HG03354 (cell line): ENCODE results near the gene TSHZ2.

ENCODE experiments used
- ATAC-seq: cut with Tn5 transposase; IDR thresholded peaks from one replicate; pipeline ENCODE4 v1.9.1; 2021; ENCODE audit warnings: mild to moderate bottlenecking; ENCODE audit not compliant: unreplicated experiment, poor library complexity, severe bottlenecking

Gene TSHZ2

DNA sequence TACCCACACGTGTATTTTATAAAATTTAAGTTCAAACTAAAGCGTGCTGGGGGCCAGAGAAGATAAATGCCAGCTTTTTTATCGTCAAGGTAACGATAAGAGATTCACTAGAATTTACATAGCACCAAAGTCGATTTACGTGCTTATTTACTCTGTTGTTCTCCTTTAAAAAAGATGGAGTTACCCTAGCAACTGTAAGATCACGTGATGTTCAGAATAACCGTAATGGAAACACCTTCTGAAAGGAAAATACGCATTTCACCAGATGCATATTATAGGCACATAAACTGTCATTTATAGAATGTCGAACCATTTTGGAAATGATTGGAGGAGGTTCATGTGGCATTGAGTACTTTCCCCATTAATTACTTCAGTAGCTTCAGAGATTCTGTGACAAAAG, 207.6 kb downstream of the TSHZ2 start:
- no peak for ATAC-seq

DNA sequence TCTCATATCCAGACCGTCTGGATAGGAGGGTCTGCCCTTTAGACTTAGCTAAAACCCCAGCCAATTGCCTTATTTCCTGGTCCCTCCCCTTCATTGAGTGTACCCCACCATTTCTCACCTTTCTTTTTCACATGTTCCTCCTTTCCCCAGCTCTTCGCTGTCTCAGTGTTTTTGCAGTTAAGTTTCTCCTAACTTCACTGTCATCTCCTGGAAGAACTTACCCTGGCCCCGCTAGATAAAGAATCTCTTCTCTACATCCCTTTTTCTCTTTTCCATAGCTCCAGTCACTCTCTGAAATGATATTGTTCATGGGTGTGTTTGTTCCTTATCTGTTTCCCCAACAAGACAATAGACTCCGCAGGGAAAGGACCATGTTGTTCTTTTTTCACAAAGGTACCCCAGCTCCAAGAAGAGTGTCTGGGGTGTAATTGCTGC, 208.8 kb downstream of the TSHZ2 start:
- ATAC-seq: no peak

DNA sequence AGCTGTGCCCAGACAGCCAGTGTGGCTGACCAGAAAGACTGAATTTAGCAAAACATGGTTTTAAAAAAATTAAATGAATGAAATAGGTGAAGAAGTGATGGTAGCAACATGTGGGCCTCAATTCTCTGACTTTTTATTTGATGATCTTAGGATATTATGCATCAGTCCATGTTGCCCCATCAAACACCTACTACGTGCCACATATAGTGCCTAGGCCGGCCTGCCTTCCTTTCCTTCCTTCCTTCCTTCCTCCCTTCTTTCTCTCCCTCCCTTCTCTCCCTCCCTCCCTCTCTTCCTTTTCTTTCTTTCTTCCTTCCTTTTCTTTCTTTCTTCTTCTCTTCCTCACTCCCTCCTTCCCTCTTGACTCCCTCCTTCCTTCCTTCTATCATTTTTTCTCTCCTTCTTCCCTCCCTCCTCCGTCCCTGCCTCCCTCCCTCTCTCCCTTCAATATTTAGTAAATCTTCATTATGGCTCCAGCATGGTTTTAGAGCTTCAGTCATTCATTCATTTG, 209.8 kb downstream of the TSHZ2 start:
- ATAC-seq: no peak

DNA sequence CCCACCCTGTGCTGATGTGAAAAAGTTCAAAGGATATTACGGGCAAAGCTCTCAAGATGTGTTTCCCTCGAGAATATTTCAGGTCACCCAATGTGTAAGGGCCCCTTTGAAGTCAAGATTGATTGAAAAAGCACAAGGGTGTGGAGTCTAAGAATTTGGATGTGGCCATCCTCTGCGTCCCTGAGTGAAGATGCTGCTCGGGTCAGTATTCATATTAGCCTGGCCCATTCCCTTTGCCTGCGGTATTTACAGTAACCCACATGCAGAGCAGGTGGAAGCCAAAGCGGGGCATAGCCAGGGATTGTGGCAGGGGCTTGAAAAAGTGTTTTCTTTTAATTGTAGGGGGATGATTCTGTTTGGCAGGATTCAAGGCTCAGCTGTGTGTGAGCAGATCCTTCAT, 211.0 kb downstream of the TSHZ2 start:
- ATAC-seq: no peak

DNA sequence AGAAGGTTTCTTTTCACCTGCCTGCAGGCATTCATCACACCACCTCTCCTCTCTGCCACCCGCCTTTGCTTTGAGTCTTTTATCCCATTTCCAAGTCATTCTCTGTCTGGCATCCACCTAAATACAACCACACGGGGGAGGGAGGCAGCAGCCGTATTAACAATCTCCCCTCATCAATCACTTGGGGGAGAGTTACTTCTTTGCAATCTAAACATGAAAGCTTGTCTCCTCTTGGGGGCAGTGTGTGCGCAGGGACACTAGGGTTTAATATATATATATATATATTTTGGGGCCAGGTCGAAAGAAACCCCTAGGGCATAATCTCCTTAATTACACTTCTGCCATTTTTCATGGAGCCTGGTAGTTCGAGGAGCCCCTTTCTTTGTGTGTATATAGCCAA, 214.5 kb downstream of the TSHZ2 start:
- no peak for ATAC-seq

DNA sequence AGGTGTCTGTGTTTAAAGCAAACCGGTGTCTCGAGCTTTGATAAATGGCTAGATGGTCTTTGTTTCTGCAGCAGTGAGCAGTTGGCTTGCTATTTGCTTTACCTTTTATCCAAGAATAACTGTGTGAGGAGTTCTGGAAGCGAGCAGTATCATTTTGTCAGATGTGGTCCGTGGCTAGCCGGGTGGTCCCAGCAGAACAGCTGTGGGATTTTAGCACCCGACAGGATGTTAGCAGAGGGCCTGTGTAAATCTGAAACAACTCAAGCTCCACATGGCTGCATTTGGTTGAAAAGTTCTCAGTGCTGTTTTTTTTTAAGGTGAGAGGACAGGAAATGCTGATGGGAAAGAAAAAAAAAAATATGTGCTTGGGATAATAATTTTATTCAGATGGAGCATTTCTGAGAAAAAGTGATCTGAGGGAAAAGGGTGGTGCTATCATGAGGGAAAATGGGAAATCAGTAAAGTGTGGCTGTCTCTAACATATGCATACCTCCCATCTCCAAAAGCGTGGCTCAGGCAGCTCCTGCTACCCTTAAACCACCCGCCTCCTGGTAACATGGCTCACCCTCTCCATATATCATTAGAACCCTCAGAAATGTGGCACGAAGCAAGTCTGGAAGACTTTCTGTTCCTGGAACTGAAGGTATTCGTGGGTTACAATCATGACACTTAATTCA, 215.4 kb downstream of the TSHZ2 start:
- no peak for ATAC-seq

DNA sequence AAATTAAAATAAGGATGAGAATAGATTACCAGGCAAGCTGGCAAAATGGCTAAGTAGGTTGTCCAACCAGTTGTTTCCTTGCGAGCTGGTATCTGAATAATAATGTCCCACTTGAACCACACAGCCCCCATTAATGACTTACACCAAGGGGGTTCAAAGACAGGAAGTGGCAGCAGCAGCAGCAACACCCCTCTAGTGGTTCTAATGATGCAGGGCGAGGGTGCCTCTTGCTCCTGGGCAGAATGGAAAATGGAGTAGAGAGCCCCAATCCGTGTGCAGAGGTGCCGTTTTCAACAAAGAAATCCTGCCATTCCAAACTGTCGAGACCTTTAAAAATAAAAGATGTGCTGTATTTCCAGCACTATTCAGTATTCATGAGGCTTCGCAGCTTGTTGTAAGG, 218.1 kb downstream of the TSHZ2 start:
- no peak for ATAC-seq

DNA sequence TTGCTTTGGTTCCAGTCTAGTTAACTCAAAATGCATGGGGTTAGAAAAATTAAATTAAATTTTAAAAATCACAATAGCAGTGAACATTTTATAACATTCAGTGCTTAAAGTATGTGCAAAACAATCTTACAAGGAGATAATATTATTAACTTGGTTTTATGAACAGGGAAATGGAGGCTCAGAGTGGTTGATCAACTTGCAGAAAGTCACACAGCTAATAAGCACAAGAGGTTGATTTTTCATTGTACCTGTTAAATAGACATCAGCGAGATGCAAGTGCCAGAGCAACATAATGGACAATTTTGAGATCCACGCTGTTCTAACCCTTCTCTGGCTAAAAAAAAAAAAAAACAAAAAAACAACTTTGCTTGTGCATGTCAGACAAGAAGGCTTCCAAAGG, 219.8 kb downstream of the TSHZ2 start:
- ATAC-seq: no peak

DNA sequence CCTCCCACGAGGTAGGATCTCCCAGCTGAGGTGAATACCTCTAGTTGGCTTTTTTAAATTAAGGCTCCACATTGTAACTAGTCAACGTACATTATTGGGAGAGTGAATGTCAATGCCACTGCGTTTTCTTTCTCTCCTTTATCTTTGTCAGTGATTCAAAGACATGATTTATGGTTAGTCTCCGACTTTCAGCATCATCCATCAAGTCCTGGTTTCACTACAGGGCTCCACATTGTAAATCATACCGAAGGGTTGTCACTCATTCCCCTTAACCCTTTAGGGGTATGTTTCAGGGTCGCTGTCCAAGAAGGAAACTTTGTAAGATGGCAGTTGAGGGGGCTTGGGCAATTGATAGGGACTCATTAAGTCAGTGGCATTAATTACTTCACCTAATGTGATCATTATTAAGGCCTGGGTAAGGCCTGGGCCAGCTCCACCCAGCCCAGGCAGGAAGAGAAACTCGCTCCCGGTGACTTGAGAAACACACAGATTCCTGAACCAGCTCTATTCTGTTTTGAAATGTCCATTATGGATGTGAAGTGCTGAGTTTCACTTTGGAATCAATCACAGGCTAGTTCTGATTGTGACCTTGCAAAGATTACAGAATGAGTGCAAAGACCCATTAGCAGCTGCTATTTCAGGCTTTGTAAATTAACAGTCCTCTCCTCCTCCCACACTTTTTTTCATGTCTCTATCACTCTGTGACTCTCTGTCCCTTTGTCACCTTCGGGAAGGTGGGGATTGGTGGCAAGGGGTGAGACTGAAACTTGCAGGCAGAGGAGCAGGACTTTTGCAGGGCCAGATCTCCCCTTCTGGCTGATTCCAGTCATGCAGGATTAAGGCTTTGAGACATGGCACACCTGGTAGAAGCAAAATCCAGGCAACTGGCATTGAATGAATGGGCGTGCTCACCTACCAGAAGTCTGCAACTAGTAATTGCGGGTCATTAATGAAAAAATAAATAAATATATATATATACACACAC, 222.4 kb downstream of the TSHZ2 start:
- no peak for ATAC-seq

DNA sequence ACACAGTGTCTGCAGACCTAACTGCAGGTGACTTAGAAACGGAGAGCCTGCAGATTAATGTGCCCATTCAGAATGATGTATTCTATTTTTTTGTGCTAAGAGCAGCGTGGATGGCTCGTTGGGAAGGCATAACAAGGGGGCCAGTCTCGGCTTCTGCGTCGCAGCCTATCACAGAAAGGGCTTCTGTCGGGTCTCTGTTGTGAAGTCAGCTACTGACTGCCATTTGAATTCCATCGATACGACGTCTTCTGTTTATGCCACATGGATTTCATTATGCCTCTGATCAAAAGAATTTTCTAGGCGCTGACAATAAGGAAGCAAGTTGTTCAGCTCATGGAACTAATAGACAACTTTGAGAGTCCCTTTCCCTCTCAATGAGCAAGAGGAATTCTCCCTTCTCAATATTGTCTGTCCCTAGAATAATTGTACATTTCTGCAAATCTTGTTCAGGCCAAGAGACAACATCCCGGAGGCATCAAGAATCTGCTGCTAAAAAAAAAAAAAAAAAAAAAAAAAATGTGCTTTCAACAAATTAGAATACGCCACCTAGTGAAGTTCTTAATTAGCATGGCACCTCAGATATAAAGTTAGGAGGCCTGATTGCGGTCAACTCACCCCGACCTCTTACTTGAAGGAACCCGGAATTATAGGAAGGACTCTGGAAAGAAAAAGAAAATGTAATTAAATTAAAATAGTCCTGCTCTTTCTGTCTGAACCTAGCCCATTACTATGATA, 223.9 kb downstream of the TSHZ2 start:
- ATAC-seq: no peak

DNA sequence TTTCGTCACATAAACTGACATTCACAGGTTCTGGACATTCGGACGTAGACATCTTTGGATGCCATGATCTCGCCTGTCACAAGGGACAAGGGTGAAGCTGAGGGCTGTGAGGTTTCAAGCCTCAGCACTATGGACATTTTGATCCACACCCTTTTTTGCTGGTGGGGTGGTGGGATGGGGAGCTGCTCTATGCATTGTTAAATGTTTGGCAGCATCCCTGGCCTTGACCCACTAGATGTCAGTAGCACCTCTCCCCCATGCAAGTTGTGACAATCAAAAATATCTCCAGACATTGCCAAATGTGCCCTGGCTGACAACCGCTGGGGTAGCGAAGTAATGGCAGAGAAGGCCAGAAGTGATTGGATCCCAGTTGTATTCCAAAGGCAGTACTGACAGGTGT, 229.4 kb downstream of the TSHZ2 start:
- ATAC-seq: no peak

DNA sequence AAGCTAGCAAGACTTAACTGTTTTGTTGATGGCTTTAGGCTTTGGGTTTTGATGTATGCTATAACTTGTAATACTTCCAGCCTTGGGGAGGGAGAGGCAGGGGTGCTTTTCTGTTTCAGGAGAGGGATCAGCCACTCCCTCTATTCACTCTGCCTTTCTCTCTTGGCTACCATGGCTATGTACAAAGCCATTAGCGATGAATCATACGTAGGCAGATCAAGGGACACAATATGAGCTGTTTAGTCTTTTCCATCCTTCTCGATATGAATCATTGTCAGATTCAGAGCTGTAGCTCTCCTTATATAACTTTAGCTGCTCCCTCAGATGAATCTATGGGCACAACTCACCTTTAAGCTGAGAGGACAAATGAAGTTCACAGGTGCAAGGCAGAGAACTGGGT, 230.6 kb downstream of the TSHZ2 start:
- ATAC-seq: no peak

DNA sequence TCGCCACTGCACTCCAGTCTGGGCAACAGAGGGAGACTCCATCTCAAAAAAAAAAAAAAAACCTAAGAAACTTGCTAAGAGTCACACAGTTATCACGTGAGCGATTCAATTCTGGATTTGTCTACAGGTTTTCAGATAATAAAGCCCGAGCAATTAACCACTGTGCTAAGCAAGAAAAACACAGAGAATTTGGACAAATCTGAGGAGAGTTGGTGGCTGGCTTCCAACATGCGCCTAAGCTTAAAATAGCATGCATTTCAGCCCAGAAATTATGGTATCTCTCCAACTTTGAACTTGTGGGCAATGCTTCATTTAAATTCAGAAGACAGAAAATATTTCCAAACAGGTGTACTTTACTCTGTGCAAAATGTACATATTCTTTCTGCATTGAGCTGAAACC, 232.9 kb downstream of the TSHZ2 start:
- no peak for ATAC-seq

DNA sequence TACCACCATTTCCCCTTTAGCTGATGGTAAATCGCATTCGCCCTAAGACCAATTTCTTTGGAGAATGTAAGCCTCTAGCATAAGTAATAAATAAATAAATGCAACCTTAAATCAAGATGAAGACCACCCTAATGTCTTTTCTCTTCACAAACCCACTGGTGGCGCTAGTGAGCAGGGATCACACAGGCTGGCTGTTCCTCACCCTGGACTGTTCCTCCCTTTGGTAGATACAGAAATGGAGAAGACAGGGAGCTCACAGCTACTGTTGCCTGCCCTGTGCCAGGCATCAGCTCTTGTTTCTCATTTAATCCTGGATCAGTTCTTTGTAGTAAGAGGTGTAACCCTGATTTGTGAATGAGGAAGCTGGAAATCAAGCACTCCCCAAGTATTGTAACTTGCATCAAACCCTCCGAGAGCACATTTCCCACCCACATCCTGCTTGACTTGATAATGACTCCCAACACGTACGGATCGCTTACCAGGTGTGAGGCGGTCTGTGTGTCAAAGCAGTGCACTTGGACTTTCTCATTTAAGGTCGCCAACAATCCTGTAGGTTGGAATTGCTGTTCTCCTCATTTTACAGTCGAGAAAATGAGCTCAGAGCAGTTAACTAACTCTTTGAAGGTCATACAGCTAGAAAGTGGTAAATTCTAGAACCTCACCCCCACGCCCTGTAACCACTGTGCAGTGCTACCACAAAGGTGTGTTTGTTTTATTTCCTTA, 236.1 kb downstream of the TSHZ2 start:
- no peak for ATAC-seq

DNA sequence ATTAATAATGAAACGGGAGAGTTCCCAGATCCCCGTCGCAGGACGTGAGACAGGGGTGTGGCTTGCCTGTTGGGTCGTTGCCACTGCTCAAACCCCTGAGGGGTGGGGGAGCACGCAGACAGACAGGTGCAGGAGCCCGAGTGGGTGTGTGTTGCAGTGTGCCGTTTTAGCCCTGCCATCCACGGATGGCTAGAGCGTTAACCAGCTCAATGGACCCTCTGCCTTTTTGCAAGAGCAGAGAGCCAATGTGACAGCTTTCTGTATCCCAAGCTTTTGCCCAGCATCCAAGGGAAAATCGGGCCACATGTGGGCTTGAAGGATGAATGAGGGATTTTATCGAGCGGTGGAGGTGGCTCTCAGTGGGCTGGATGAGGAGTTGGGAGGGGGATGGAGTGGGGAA, 237.9 kb downstream of the TSHZ2 start:
- ATAC-seq: no peak

DNA sequence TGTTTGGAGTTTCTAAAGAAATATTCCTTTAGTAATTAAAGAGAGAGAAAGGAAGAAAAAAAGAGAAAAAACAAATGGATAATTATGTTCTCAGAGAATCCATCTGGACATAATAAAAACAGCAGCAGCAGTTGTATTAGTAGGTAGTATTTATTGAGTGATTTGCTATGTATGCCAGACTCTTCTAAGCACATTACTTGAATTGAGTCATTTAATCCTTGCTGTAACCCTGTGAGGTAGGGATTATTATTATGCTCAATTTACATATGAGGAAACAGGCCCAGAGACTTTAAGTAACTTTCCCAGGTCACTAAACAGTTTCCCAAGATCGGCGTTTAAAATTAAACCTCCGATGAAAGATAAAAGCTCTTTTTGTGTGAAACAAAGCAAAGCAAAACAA, 238.8 kb downstream of the TSHZ2 start:
- no peak for ATAC-seq

DNA sequence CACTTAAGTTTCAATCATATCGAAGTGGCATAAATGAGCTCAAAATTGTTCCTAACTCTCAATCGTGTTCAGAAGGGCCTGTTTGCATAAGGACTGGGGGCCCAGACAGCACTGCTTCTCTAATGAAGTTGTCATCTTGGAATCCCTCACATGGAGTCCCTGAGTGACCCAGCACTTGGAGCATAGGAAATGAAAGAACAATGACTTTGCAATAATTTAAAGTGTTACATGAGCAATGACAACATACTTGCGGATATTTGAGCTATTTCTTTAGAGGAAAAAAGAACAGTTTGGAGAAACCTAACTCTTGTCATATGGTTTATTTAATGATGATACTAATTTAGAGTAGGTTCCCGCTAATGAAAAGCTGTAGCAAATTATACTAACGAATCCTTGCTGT, 239.9 kb downstream of the TSHZ2 start:
- no peak for ATAC-seq

DNA sequence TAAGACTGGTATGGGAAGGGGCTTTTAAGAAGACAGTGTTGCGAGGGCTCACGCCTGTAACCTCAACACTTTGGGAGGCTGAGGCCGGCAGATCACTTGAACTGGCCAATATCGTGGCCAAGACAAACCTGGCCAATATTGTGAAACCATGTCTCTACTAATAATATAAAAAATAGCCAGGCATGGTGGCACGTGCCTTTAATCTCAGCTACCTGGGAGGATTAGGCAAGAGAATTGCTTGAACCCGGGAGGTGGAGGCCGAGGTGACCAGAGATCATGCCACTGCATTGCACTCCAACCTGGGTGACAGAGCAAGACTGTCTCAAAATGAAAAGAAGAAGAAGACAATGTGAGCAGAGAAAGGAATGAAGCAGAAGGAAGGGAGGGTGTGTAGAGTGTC, 242.2 kb downstream of the TSHZ2 start:
- no peak for ATAC-seq

DNA sequence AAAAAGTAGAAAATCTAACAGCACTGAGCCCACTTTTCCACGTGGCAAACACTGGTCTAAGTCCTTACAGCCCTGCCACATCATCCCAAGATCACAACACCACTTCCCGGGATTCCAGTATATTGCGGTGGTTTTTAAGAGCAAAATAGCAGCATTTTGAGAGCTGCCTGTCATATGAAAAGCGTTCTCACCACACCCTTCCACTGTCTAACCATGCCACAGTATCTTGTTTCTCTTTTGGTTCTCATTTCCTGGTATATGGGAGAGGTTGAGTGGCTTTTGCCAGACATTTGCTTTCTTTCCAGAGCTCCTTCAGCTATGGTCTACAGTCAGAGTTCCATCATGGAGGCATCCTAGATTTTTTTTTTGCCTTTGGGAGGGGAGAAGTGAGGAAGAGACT, 243.0 kb downstream of the TSHZ2 start:
- ATAC-seq: no peak

DNA sequence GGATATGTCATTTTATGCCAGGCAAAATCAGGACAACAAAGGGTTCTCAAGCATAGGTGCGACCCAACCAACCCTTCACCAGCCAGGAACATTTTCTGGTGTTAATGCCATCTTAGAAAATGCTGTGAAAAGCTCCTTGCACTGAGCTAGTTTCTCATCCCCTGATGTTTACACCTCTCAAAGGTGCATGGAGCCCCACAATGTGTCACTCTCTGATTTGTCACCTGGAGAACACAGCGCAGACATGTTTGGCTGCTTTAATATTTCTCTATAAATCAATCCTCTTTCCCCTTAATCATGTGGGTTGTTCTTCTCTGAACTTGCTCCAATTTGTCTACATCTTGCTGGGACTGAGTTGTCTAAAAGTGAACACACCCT, 244.3 kb downstream of the TSHZ2 start:
- no peak for ATAC-seq
